K562 (cell line): ENCODE data around the gene DNAJB1. TPM values are rescaled to one million over a fixed set of nuclear protein-coding genes. Genes with fewer than 3 reads are reported as not detected.

Experiments
- ATAC-seq: fragments of 200-7000 bp; cut with Tn5 transposase; 3 replicates; pipeline ENCODE4 v1.9.1; 2020; ENCODE audit warnings: moderate library complexity
- BruUV-seq: library from RNA; stranded (reverse); fragments of 400-500 nt; replicated peaks from 2 replicates; lab custom pipeline; 2021; lab: Mats Ljungman, UMichigan
- CTCF ChIA-PET: fragments of 300-600 bp; formaldehyde crosslinking; extraction: SDS; loops from one replicate; lab custom pipeline; 2021; ENCODE audit warnings: low intra/inter-chr PET ratio; lab: Yijun Ruan, JAX
- POLR2A ChIA-PET: fragments of 300-600, 350-650 bp; sonication (Branson Sonifier 250); formaldehyde crosslinking; extraction: SDS; loops from one replicate; lab custom pipeline; 2021; ENCODE audit warnings: antibody characterized with exemption, inconsistent platforms; lab: Yijun Ruan, JAX
- DNase-seq, 4 experiments: peaks; one replicate each; pipeline versions ENCODE4 v3.0.0 to v3.0.0-alpha.2; 2011 to 2018; ENCODE audit warnings: low spot score in 3 of 4, mixed read lengths in 3 of 4; ENCODE audit errors: extremely low read depth in 1 of 4
- FAIRE-seq: peaks from 2 replicates; lab custom pipeline; 2011; peaks lifted over from hg19 to GRCh38; lab: Jason Lieb, UNC
- H2AFZ ChIP-seq: 2 replicates; pipeline ENCODE4 v1.6.0; 2011; ENCODE audit warnings: low read depth, low read length, control low read depth, inconsistent platforms
- H3K27ac ChIP-seq: fragments of 200-600 bp; 3 replicates; pipeline ENCODE4 v1.8.0; 2011; ENCODE audit warnings: low read depth, mild to moderate bottlenecking, control low read depth, inconsistent platforms, low read length, moderate library complexity, mixed read lengths; ENCODE audit errors: extremely low read depth
- H3K27me3 ChIP-seq, 2 experiments: fragments of 300-600 bp in 1 of 2; 2 replicates in 1 of 2; 3 replicates in 1 of 2; pipeline versions ENCODE4 v1.6.0 to v1.8.0; 2011; ENCODE audit warnings: inconsistent platforms in 2 of 2, low read length in 2 of 2, mild to moderate bottlenecking in 1 of 2, mixed read lengths in 1 of 2, moderate library complexity in 1 of 2; ENCODE audit not compliant: control insufficient read depth in 2 of 2, insufficient read depth in 2 of 2
- H3K36me3 ChIP-seq: fragments of 300-600 bp; 3 replicates; pipeline ENCODE4 v1.8.0; 2011; ENCODE audit warnings: mild to moderate bottlenecking, low read length, inconsistent platforms; ENCODE audit not compliant: control insufficient read depth, insufficient read depth
- H3K4me1 ChIP-seq, 2 experiments: fragments of 200-600 bp in 1 of 2; replicated peaks in 1 of 2; 2 replicates in 1 of 2; 3 replicates in 1 of 2; pipeline versions ENCODE4 v1.5.1 to v1.8.0; 2011; ENCODE audit warnings: inconsistent platforms in 2 of 2, low read length in 2 of 2, mild to moderate bottlenecking in 1 of 2, mixed read lengths in 1 of 2, moderate library complexity in 1 of 2; ENCODE audit not compliant: control insufficient read depth in 2 of 2, insufficient read depth in 2 of 2
- H3K4me2 ChIP-seq: 2 replicates; pipeline ENCODE4 v1.6.1; 2011; ENCODE audit warnings: low read length, control low read depth, inconsistent platforms, mixed read lengths; ENCODE audit not compliant: insufficient read depth
- H3K4me3 ChIP-seq: fragments of 200-600 bp; sonication (generic), shearing (Covaris generic); 2 replicates; pipeline ENCODE4 v1.5.1; 2016; ENCODE audit warnings: control low read depth, inconsistent platforms
- H3K79me2 ChIP-seq: fragments of 200-600 bp; 3 replicates; pipeline ENCODE4 v1.8.0; 2011; ENCODE audit warnings: low read length, inconsistent platforms; ENCODE audit not compliant: control insufficient read depth, insufficient read depth
- H3K9ac ChIP-seq, 2 experiments: 2 replicates each; pipeline versions ENCODE4 v1.6.0 to v1.6.1; 2011; ENCODE audit warnings: low read depth in 2 of 2, low read length in 2 of 2, control low read depth in 1 of 2, inconsistent platforms in 1 of 2, mild to moderate bottlenecking in 1 of 2, mixed read lengths in 1 of 2; ENCODE audit not compliant: insufficient read depth in 1 of 2
- H3K9me1 ChIP-seq: one replicate; pipeline ENCODE4 v1.6.0; 2011; ENCODE audit warnings: inconsistent platforms, mild to moderate bottlenecking, low read length, moderate library complexity; ENCODE audit not compliant: control insufficient read depth, insufficient read depth
- H3K9me3 ChIP-seq: replicated peaks from 2 replicates; pipeline ENCODE4 v1.5.1; 2011; ENCODE audit warnings: low read depth, low read length, inconsistent platforms; ENCODE audit not compliant: control insufficient read depth, insufficient read depth
- H4K20me1 ChIP-seq: replicated peaks from 2 replicates; pipeline ENCODE4 v1.6.1; 2011; ENCODE audit warnings: low read length, inconsistent platforms, mixed read lengths; ENCODE audit not compliant: control insufficient read depth, insufficient read depth
- CTBP1 ChIP-seq: fragments of 450-650 bp; IDR thresholded peaks from 2 replicates; pipeline ENCODE4 v1.6.1; 2016; ENCODE audit warnings: borderline replicate concordance
- ESRRB ChIP-seq: fragments of 250-450 bp; sonication (Bioruptor Pico); IDR thresholded peaks from 2 replicates; pipeline ENCODE4 v1.5.0; 2020; ENCODE audit warnings: mild to moderate bottlenecking, moderate library complexity, borderline replicate concordance
- HDAC2 ChIP-seq: fragments of 450-650 bp; IDR thresholded peaks from 2 replicates; pipeline ENCODE4 v1.6.1; 2016; ENCODE audit warnings: mild to moderate bottlenecking
- HIVEP1 ChIP-seq: fragments of 250-450 bp; sonication (Bioruptor Pico); IDR thresholded peaks from 2 replicates; pipeline ENCODE4 v1.4.0; 2020; ENCODE audit warnings: mild to moderate bottlenecking
- HMGN3 ChIP-seq: IDR thresholded peaks from 2 replicates; pipeline ENCODE4 v1.6.1; 2011; ENCODE audit warnings: borderline replicate concordance, low read depth, mild to moderate bottlenecking, mixed read lengths, low read length; ENCODE audit not compliant: insufficient read length; ENCODE audit errors: extremely low read depth
- HNRNPK ChIP-seq: fragments of 200-400 bp; formaldehyde crosslinking; IDR thresholded peaks from one replicate; pipeline ENCODE4 v1.6.1; 2018; ENCODE audit warnings: mild to moderate bottlenecking, low read depth, low read length; ENCODE audit not compliant: poor library complexity, severe bottlenecking
- KDM5B ChIP-seq: fragments of 200-600 bp; sonication (generic); IDR thresholded peaks from 2 replicates; pipeline ENCODE4 v1.6.1; 2012; ENCODE audit warnings: low read depth, mild to moderate bottlenecking, moderate library complexity, low read length, control low read depth, inconsistent platforms; ENCODE audit not compliant: insufficient replicate concordance
- KLF13 ChIP-seq: fragments of 450-650 bp; IDR thresholded peaks from 2 replicates; pipeline ENCODE4 v1.6.1; 2016; ENCODE audit warnings: missing genetic modification characterization, low read depth, mild to moderate bottlenecking, missing compliant biosample characterization, moderate library complexity, borderline replicate concordance
- MAX ChIP-seq: sonication (generic); formaldehyde crosslinking; IDR thresholded peaks from 2 replicates; pipeline ENCODE4 v1.9.0; 2022; ENCODE audit warnings: mild to moderate bottlenecking, missing genetic modification reagents
- MCM2 ChIP-seq: fragments of 450-650 bp; IDR thresholded peaks from 2 replicates; pipeline ENCODE4 v1.6.1; 2017; ENCODE audit warnings: low read depth, mild to moderate bottlenecking
- PKNOX1 ChIP-seq: fragments of 450-650 bp; IDR thresholded peaks from 2 replicates; pipeline ENCODE4 v1.6.1; 2016
- POLR2G ChIP-seq: fragments of 200-400 bp; formaldehyde crosslinking; IDR thresholded peaks from 2 replicates; pipeline ENCODE4 v1.6.1; 2017; ENCODE audit warnings: low read depth, mild to moderate bottlenecking, antibody characterized with exemption, low read length, moderate library complexity
- SMARCA4 ChIP-seq: fragments of 450-650 bp; IDR thresholded peaks from 2 replicates; pipeline ENCODE4 v1.6.1; 2016
- SMARCE1 ChIP-seq: fragments of 450-650 bp; IDR thresholded peaks from 2 replicates; pipeline ENCODE4 v1.7.1; 2016; ENCODE audit warnings: mild to moderate bottlenecking
- TBL1XR1 ChIP-seq, 2 experiments: IDR thresholded peaks; 2 replicates each; pipeline ENCODE4 v1.6.1; 2012; ENCODE audit warnings: improper control_type of control experiment in 2 of 2, low read length in 2 of 2, mild to moderate bottlenecking in 1 of 2
- ZNF184 ChIP-seq: sonication (generic); formaldehyde crosslinking; IDR thresholded peaks from 2 replicates; pipeline ENCODE4 v1.5.0; 2020; ENCODE audit warnings: missing genetic modification reagents
- ZSCAN32 ChIP-seq: fragments of 450-650 bp; formaldehyde crosslinking; IDR thresholded peaks from 2 replicates; pipeline ENCODE4 v1.4.0; 2020; ENCODE audit warnings: mild to moderate bottlenecking, moderate library complexity
- WGBS: fragments of 100-300 bp; shearing (Covaris generic); methylation state at CpG from one replicate; pipeline ENCODE4 v1.1.6; 2016; ENCODE audit warnings: low coverage, mixed read lengths; ENCODE audit not compliant: insufficient coverage; ENCODE audit errors: missing lambda C conversion rate; 5-methylcytosine and 5-hydroxymethylcytosine counted together
- in situ Hi-C: fragments of 300-500 bp; cut with MboI; formaldehyde crosslinking; loops from 4 replicates; pipeline ENCODE4 v1.15.0; 2018; ENCODE audit warnings: inconsistent platforms, mixed read lengths
- intact Hi-C: fragments of 100-400 bp; cut with micrococcal nuclease; formaldehyde crosslinking; loops from 2 replicates; pipeline ENCODE4 v1.14.2; 2022
- polyA plus RNA-seq, 8 experiments: library from polyadenylated mRNA; depleted of rRNA in 4 of 8; stranded (reverse) in 5 of 8; unstranded in 3 of 8; fragments of >200 nt; fragmentation: Nextera tagmentation in 2 of 8; fragmentation: Illumina TruSeq in 1 of 8; extraction: Ambion mirVana in 2 of 8; extraction: Trizol in 1 of 8; gene quantifications; 2 replicates each; pipeline versions ENCODE4 v1.2.1 to v1.2.3, GENCODE V29; 2011 to 2014; ENCODE audit warnings: inconsistent platforms in 1 of 8, missing spikeins in 1 of 8
- total RNA-seq, 7 experiments: library from RNA; depleted of rRNA in 6 of 7; stranded (reverse); fragments of >200 nt in 6 of 7; fragmentation: Illumina TruSeq in 2 of 7; extraction: Trizol in 2 of 7; gene quantifications; 2 replicates each; pipeline versions ENCODE4 v1.2.1 to v1.2.3, GENCODE V29; 2011 to 2021; ENCODE audit warnings: low replicate concordance in 1 of 7

Gene DNAJB1
- total and polyA plus RNA-seq, 9 of the 15 experiments (the other 6 are each of a cell fraction or from before 2014, with no cell fraction given) = 13.2 to 113 (median 62.1) TPM

GRCh38 chr19:14476673-14477401 lies 41.4 kb downstream of the DNAJB1 start:
- Histone ChIP-seq H3K4me2 (peak overlapping the region; percentile 21; the same call in 1 of the 2 replicates), H3K27ac (no peak overlapping the region)
- TF ChIP-seq KLF13 (tag) (no peak), POLR2G (peak; percentile 50), MAX (CRISPR knock-in tag) (0 out of 2 replicates have a peak, but pooled peaks have one; percentile 28), ZNF184 (no peak), ZSCAN32 (CRISPR knock-in tag) (no peak), PKNOX1 (peak; percentile 65), ESRRB (CRISPR knock-in tag) (no peak), HDAC2 (0 out of 2 replicates have a peak, but pooled peaks have one; percentile 13), HNRNPK (no peak), CTBP1 (peak; percentile 52; the same call in 1 of the 2 replicates), KDM5B (no peak), SMARCA4 (0 out of 2 replicates have a peak, but pooled peaks have one; percentile 20), MCM2 (no peak), HMGN3 (peak; percentile 45), HIVEP1 (CRISPR knock-in tag) (no peak), TBL1XR1 (IDR thresholded peaks at IDR 0.05; ENCODE audit: low read length in 2 of 2) (no peak), SMARCE1 (no peak)

More at GRCh38 chr19:14476673-14477401, 41.4 kb downstream of the DNAJB1 start:
- ChIA-PET CTCF (no interaction called here), POLR2A (no interaction called here)
- no peaks in the 10 kb centered on the region for H4K20me1 ChIP-seq
- no peaks in the 10 kb centered on the region for H3K27me3 ChIP-seq
- in situ Hi-C loops (loop anchor here (5.0 kb wide), 1 partner anchor 280 kb away; no protein-coding TSS in a partner anchor), intact Hi-C loops (no loop called here)
- ATAC-seq (peak; percentile 56), DNase-seq (peak; percentile 61 to 67 (median 64)), FAIRE-seq (peak; percentile 86)
- BruUV-seq = no TSS peak
- H3K4me3 ChIP-seq = no peak overlapping the region
- H3K79me2 ChIP-seq = no peaks in the 10 kb centered on the region
- WGBS = 47% methylated on average over 21 of the region's 26 CpGs
- peak overlapping the region in 1 of 2 experiments; percentile 76; a peak in 2 of 4 replicates for H3K9ac ChIP-seq
- H2AFZ ChIP-seq = no peak overlapping the region
- H3K9me1 ChIP-seq = no peaks in the 10 kb centered on the region
- H3K9me3 ChIP-seq = no peaks in the 10 kb centered on the region
- H3K4me1 ChIP-seq = peaks cover 11 to 72% of the 10 kb centered on the region in 2 experiments
- H3K36me3 ChIP-seq = peaks cover 13% of the 10 kb centered on the region; the same call in 2 of the 3 replicates
